Activated CD8-positive, alpha-beta memory T cell treated with anti-CD3 and anti-CD28 coated beads, Interleukin-2, amount 10 ng/mL, durations not matched to agents 7 days and 5 days (primary cell): Measurements from ENCODE around the gene NAA20. TPM values are rescaled to one million over a fixed set of nuclear protein-coding genes. Genes with fewer than 3 reads are reported as not detected.

Source experiments
- ATAC-seq: fragments of 150-1000 bp; cut with Tn5 transposase; one replicate; pipeline ENCODE4 v1.10.0; 2021; ENCODE audit warnings: moderate library complexity
- CTCF ChIA-PET: fragments of 350-600 bp; sonication (Branson Sonifier 250); formaldehyde crosslinking; loops from one replicate; lab custom pipeline; 2021; ENCODE audit warnings: antibody characterized with exemption; lab: Charles Lee
- DNase-seq: peaks from one replicate; pipeline ENCODE4 v3.0.0-alpha.2; 2020
- H3K27ac Mint-ChIP-seq: one replicate; pipeline ENCODE4 v1.8.0; 2021; ENCODE audit warnings: mild to moderate bottlenecking, mixed read lengths
- H3K27me3 Mint-ChIP-seq: one replicate; pipeline ENCODE4 v1.8.0; 2021; ENCODE audit warnings: mixed read lengths
- H3K36me3 Mint-ChIP-seq: one replicate; pipeline ENCODE4 v1.8.0; 2021; ENCODE audit warnings: mild to moderate bottlenecking, mixed read lengths
- H3K4me1 Mint-ChIP-seq: one replicate; pipeline ENCODE4 v1.8.0; 2021; ENCODE audit warnings: mixed read lengths
- H3K4me3 Mint-ChIP-seq: one replicate; pipeline ENCODE4 v1.8.0; 2021; ENCODE audit warnings: mild to moderate bottlenecking, moderate library complexity, mixed read lengths
- H3K9me3 Mint-ChIP-seq: one replicate; pipeline ENCODE4 v1.8.0; 2022; ENCODE audit warnings: low read depth, mixed read lengths
- total RNA-seq, 2 experiments: library from RNA; stranded (reverse); gene quantifications; one replicate each; pipeline ENCODE4 v1.2.3, GENCODE V29; 2021

The NAA20 gene
- total RNA-seq, 2 experiments from 2014 or later: 49.1 to 64.5 TPM

GRCh38 chr20:20078041-20078440, 60.9 kb downstream of the NAA20 start:
- DNase-seq (no peak), ATAC-seq (no peak)
- Mint-ChIP-seq H3K4me3 (no peak overlapping the region), H3K9me3 (no peaks in the 10 kb centered on the region), H3K27ac (no peak overlapping the region), H3K27me3 (peaks cover 44% of the 10 kb centered on the region), H3K36me3 (no peaks in the 10 kb centered on the region), H3K4me1 (no peaks in the 10 kb centered on the region)
- CTCF ChIA-PET: no interaction called here

DNA sequence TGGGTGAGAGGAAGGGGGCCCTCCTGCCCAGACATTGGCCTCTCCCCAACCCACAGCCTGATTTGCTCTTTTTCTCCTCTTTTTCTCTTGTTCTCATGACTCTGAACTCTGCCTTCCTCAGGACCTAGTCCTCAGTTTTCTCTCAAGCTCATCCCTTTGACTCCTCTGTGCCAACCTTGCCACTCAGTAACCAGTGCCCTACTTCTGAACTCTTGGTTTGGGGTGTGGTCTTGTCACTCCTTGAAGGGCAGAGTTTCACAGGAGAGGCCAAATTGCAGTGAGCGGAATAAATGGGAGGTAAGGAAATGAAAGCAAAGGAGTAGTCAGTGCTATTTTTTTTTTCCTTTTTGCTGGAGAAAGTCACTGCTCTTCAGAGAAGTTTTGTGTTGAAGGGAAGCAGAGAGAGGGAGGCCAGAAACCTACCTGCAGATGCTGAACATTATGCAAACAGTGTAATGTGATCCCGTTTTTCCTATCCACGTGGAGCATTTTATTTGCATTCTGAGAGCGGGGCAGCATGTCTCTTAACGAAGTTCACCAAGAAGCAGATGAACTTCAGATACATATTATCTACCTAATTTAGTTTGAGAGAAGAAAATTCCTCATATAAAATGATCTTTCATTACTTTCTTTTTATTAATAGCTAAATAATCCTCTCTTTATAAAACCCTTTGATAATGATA, 62.1 kb downstream of the NAA20 start:
- H3K4me1 Mint-ChIP-seq: peaks cover 2% of the 10 kb centered on the region
- no peaks in the 10 kb centered on the region for H3K9me3 Mint-ChIP-seq
- no peak for DNase-seq
- CTCF ChIA-PET: no interaction called here
- H3K4me3 Mint-ChIP-seq: no peak overlapping the region
- peaks cover 45% of the 10 kb centered on the region for H3K27me3 Mint-ChIP-seq
- no peaks in the 10 kb centered on the region for H3K36me3 Mint-ChIP-seq
- ATAC-seq: no peak
- H3K27ac Mint-ChIP-seq: no peak overlapping the region

Other genes with a start within 250 kb of the NAA20 start
- 10 to 100 TPM; 17.8 to 25.0 TPM for gene CRNKL1, start 35.1 kb downstream of the NAA20 start, total RNA-seq
- gene CFAP61, start 35.2 kb downstream of the NAA20 start, total RNA-seq: not detected